Vagina (tissue), 2 donors: ENCODE data around the gene RSKR. TPM values are rescaled to one million over a fixed set of nuclear protein-coding genes. Genes with fewer than 3 reads are reported as not detected.

Experiments used
- DNase-seq, 2 donors: peaks; one replicate each; pipeline ENCODE4 v3.0.0-alpha.2; 2017; ENCODE audit errors: extremely low spot score in 2 of 2
- H3K27ac ChIP-seq: fragments of 200-600 bp; sonication (generic); one replicate; pipeline ENCODE4 v1.5.1; 2019
- H3K27me3 ChIP-seq: fragments of 200-600 bp; sonication (generic); one replicate; pipeline ENCODE4 v1.5.1; 2019
- H3K36me3 ChIP-seq, 2 donors: fragments of 200-600 bp; sonication (generic); one replicate each; pipeline ENCODE4 v1.5.1; 2017 to 2019
- H3K4me1 ChIP-seq: fragments of 200-600 bp; sonication (generic); one replicate; pipeline ENCODE4 v1.5.1; 2019
- H3K4me3 ChIP-seq, 2 donors: fragments of 200-600 bp; sonication (generic); 1 replicate in 1 of 2; 2 replicates in 1 of 2; pipeline ENCODE4 v1.5.1; 2016 to 2019
- H3K9me3 ChIP-seq: fragments of 200-600 bp; sonication (generic); one replicate; pipeline ENCODE4 v1.5.1; 2019
- CTCF ChIP-seq, 3 experiments: fragments of 450-650 bp in 2 of 3; fragments of 200-600 bp in 1 of 3; sonication (generic) in 1 of 3; IDR thresholded peaks; one replicate each; pipeline ENCODE4 v1.5.1; 2017 to 2019; ENCODE audit warnings: antibody characterized with exemption in 3 of 3, mild to moderate bottlenecking in 2 of 3, moderate library complexity in 2 of 3
- POLR2A ChIP-seq, 2 donors: fragments of 450-650 bp; IDR thresholded peaks; one replicate each; pipeline ENCODE4 v1.6.1; 2017; ENCODE audit warnings: antibody characterized with exemption in 2 of 2, mild to moderate bottlenecking in 2 of 2, moderate library complexity in 2 of 2
- POLR2AphosphoS5 ChIP-seq, 2 donors: sonication (generic); formaldehyde crosslinking; IDR thresholded peaks; one replicate each; pipeline ENCODE4 v1.9.0; 2017; ENCODE audit warnings: antibody characterized with exemption in 2 of 2, mild to moderate bottlenecking in 2 of 2, low read depth in 1 of 2; ENCODE audit not compliant: insufficient read depth in 1 of 2
- intact Hi-C: fragments of 100-400 bp; cut with DNase I; formaldehyde crosslinking; loops from one replicate; pipeline ENCODE4 v1.15.1; 2023
- total RNA-seq: library from RNA; depleted of rRNA; stranded (reverse); fragments of >200 nt; gene quantifications from one replicate; pipeline ENCODE4 v1.2.3, GENCODE V29; 2016

The RSKR gene
- total RNA-seq, 1 donor from 2014 or later: 21.6 TPM

DNA sequence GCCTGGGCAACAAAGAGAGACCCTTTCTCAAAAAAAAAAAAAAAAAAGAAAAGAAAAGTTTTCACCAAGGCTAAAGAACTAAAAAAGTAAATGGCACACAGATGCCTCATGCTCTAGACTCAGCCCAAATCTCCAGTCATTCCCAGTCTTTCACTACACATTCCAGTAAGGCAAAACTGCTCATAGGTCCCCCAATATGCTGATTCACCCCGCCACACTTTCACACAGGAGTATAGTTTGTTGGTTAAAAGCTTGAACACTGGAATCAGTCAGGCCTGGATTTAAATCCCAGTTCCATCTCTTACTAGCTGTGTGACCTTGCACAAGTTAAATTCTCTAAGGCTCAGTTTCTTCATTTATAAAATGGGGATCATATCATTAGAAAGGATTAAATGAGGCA lies 44.5 kb downstream of the RSKR start:
- Histone ChIP-seq H3K36me3 (no peaks in the 10 kb centered on the region), H3K27me3 (no peaks in the 10 kb centered on the region), H3K4me1 (peaks cover 25% of the 10 kb centered on the region), H3K27ac (no peak overlapping the region), H3K9me3 (no peaks in the 10 kb centered on the region), H3K4me3 (no peak overlapping the region)
- intact Hi-C loops: no loop called here
- no peak for DNase-seq
- TF ChIP-seq POLR2AphosphoS5 (IDR thresholded peaks at IDR 0.05; ENCODE audit: insufficient read depth in 1 of 2, low read depth in 1 of 2): no peak

- H3K36me3 ChIP-seq: peaks cover 0 to 12% of the 10 kb centered on the region in 2 donors
- no peak overlapping the region for H3K4me3 ChIP-seq
- H3K27ac ChIP-seq: no peak overlapping the region
- TF ChIP-seq POLR2AphosphoS5 (IDR thresholded peaks at IDR 0.05; ENCODE audit: insufficient read depth in 1 of 2, low read depth in 1 of 2) (no peak), CTCF (IDR thresholded peaks at IDR 0.05) (no peak), POLR2A (IDR thresholded peaks at IDR 0.05) (no peak)
- intact Hi-C loops: no loop called here
- no peaks in the 10 kb centered on the region for H3K9me3 ChIP-seq
- DNase-seq: no peak
- no peaks in the 10 kb centered on the region for H3K27me3 ChIP-seq
- peaks cover 24% of the 10 kb centered on the region for H3K4me1 ChIP-seq
These were observed 46.4 kb downstream of the RSKR start for GRCh38 chr17:28567604-28568003.

GRCh38 chr17:28563475-28563874 lies 50.5 kb downstream of the RSKR start:
- DNase-seq: no peak
- H3K27ac ChIP-seq: no peak overlapping the region
- peaks cover 0 to 51% of the 10 kb centered on the region in 2 donors for H3K36me3 ChIP-seq
- no peak overlapping the region for H3K4me3 ChIP-seq
- H3K9me3 ChIP-seq: no peaks in the 10 kb centered on the region
- intact Hi-C loops: no loop called here
- H3K27me3 ChIP-seq: no peaks in the 10 kb centered on the region
- no peak for TF ChIP-seq POLR2A (IDR thresholded peaks at IDR 0.05)
- TF ChIP-seq POLR2AphosphoS5 (IDR thresholded peaks at IDR 0.05; ENCODE audit: insufficient read depth in 1 of 2, low read depth in 1 of 2): no peak
- TF ChIP-seq CTCF (IDR thresholded peaks at IDR 0.05): no peak
- peaks cover 4% of the 10 kb centered on the region for H3K4me1 ChIP-seq

Other genes starting within 250 kb of the RSKR start
- gene SEBOX, start 249.0 kb downstream of the RSKR start, total RNA-seq: not detected
- gene VTN, start 243.9 kb downstream of the RSKR start, total RNA-seq: 2.7 TPM
- gene SARM1, start 242.5 kb downstream of the RSKR start, total RNA-seq: 10.1 TPM
- gene SLC46A1, start 208.0 kb downstream of the RSKR start, total RNA-seq: 13.8 TPM
- gene SLC13A2, start 140.5 kb downstream of the RSKR start, total RNA-seq: not detected
- gene FOXN1, start 107.8 kb downstream of the RSKR start, total RNA-seq: 3.4 TPM
- 38.1 TPM for gene UNC119, start 61.6 kb downstream of the RSKR start, total RNA-seq
- 22.8 TPM for gene PIGS, start 42.7 kb downstream of the RSKR start, total RNA-seq
- gene ALDOC, start 37.3 kb downstream of the RSKR start, total RNA-seq: 20.1 TPM
- gene SPAG5, start 15.2 kb downstream of the RSKR start, total RNA-seq: 8.3 TPM
- gene BLTP2, start 31.0 kb upstream of the RSKR start, total RNA-seq: 65.6 TPM
- gene SDF2, start 47.7 kb upstream of the RSKR start, total RNA-seq: 33.1 TPM
- gene SUPT6H, start 48.0 kb upstream of the RSKR start, total RNA-seq: 89.6 TPM
- gene PROCA1, start 97.7 kb upstream of the RSKR start, total RNA-seq: 1.5 TPM
- gene RAB34, start 103.7 kb upstream of the RSKR start, total RNA-seq: 195 TPM
- gene RPL23A, start 105.8 kb upstream of the RSKR start, total RNA-seq: 600 TPM
- gene TLCD1, start 112.0 kb upstream of the RSKR start, total RNA-seq: 2.9 TPM
- gene NEK8, start 114.6 kb upstream of the RSKR start, total RNA-seq: 0.98 TPM
- gene TRAF4, start 129.8 kb upstream of the RSKR start, total RNA-seq: 26.5 TPM
- 14.2 TPM for gene FAM222B, start 228.6 kb upstream of the RSKR start, total RNA-seq
- gene ERAL1, start 240.8 kb upstream of the RSKR start, total RNA-seq: 44.9 TPM